Measurements from ENCODE around the gene ZSCAN20. TPM values are rescaled to one million over a fixed set of nuclear protein-coding genes. Genes with fewer than 3 reads are reported as not detected.
A peak's percentile ranks its signal among the peaks of the same experiment; 100 is the strongest.

Gene ZSCAN20
- total RNA-seq, 4 donors from 2014 or later = 2.1 to 6.1 (median 4.0) TPM

- Histone ChIP-seq H3K9me3 (no peaks in the 10 kb centered on the region), H3K27me3 (no peaks in the 10 kb centered on the region), H3K4me1 (peaks cover 4 to 23% (median 5%) of the 10 kb centered on the region in 3 donors), H3K36me3 (no peaks in the 10 kb centered on the region), H3K4me3 (no peak overlapping the region), H3K27ac (no peak overlapping the region)
- intact Hi-C loops (cut with DNase I) = no loop called here
- TF ChIP-seq, protein P1, sequence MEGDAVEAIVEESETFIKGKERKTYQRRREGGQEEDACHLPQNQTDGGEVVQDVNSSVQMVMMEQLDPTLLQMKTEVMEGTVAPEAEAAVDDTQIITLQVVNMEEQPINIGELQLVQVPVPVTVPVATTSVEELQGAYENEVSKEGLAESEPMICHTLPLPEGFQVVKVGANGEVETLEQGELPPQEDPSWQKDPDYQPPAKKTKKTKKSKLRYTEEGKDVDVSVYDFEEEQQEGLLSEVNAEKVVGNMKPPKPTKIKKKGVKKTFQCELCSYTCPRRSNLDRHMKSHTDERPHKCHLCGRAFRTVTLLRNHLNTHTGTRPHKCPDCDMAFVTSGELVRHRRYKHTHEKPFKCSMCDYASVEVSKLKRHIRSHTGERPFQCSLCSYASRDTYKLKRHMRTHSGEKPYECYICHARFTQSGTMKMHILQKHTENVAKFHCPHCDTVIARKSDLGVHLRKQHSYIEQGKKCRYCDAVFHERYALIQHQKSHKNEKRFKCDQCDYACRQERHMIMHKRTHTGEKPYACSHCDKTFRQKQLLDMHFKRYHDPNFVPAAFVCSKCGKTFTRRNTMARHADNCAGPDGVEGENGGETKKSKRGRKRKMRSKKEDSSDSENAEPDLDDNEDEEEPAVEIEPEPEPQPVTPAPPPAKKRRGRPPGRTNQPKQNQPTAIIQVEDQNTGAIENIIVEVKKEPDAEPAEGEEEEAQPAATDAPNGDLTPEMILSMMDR (IDR thresholded peaks at IDR 0.05) = no peak
- no peak for TF ChIP-seq POLR2A (IDR thresholded peaks at IDR 0.05)
- no peak for DNase-seq
- WGBS, 2 donors = 60 to 80% methylated on average over 1 of the region's 6 CpGs
These were observed 28.7 kb upstream of the ZSCAN20 start for GRCh38 chr1:33443705-33444180.

DNA sequence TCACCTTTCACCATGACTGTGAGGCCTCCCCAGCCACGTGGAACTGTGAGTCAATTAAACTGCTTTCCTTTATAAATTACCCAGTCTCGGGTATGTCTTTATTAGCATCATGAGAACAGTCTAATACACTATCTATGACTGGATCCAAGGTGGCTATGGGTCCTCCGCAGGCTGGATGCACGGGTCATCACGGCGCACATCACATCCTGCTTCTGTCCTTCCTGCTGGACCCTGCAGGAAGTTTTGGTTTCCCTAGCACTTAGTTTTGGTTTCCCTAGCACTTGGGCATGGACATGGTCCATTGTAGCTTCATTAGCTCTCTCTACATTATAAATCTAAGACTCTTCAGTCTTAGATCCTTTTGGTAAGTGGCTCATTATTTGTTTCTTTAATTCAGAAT is 27.3 kb upstream of the ZSCAN20 start:
- WGBS, 2 donors = 69 to 79% methylated on average over 6 of the region's 6 CpGs
- TF ChIP-seq, protein P1 (IDR thresholded peaks at IDR 0.05) = no peak
- TF ChIP-seq POLR2A (IDR thresholded peaks at IDR 0.05) = no peak
- H3K27ac ChIP-seq = no peak overlapping the region
- no peak overlapping the region for H3K4me3 ChIP-seq
- intact Hi-C loops (cut with DNase I) = no loop called here
- H3K9me3 ChIP-seq = no peaks in the 10 kb centered on the region
- no peaks in the 10 kb centered on the region for H3K27me3 ChIP-seq
- H3K36me3 ChIP-seq = no peaks in the 10 kb centered on the region
- peaks cover 0 to 11% (median 4%) of the 10 kb centered on the region in 3 donors for H3K4me1 ChIP-seq
- no peak for DNase-seq

GRCh38 chr1:33446590-33446989 is 25.9 kb upstream of the ZSCAN20 start:
- Histone ChIP-seq H3K36me3 (no peaks in the 10 kb centered on the region), H3K27ac (no peak overlapping the region), H3K27me3 (no peaks in the 10 kb centered on the region), H3K9me3 (no peaks in the 10 kb centered on the region), H3K4me1 (no peaks in the 10 kb centered on the region), H3K4me3 (no peak overlapping the region)
- 62 to 81% methylated on average over 2 to 3 of the region's 3 CpGs for WGBS, 2 donors
- no peak for DNase-seq
- intact Hi-C loops (cut with DNase I) = no loop called here
- TF ChIP-seq, protein P1 (IDR thresholded peaks at IDR 0.05) = no peak
- no peak for TF ChIP-seq POLR2A (IDR thresholded peaks at IDR 0.05)

DNA sequence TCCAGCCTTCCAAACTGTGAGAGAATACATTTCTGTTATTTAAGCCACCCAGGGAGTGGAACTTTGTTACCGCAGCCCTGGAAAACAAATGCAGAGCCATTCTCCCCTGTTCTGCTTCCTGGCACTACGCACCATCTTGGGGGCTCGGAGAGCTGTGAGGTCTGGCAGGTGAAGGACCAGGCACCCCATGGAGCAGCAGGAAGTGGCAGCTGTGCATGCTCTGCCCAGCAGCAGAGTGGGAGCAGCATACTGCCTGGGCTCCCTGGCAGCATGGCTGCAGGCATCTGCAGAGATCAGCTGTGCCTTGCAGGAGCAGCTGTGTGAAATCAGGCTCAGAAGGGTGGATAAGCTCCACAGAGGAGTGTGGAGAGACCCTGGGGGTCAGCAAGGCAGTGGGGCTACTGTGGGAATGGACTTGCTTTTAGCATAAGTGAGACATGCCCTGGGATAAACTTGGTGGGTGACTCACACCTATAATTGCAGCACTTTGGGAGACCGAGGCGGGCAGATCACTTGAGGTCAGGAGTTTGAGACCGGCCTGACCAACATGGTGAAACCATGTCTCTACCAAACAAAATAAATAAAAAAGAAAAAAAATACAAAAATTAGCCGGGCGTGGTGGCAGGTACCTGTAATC is 17.7 kb upstream of the ZSCAN20 start:
- TF ChIP-seq, protein P1 (IDR thresholded peaks at IDR 0.05) = no peak
- TF ChIP-seq POLR2A (IDR thresholded peaks at IDR 0.05) = no peak

DNA sequence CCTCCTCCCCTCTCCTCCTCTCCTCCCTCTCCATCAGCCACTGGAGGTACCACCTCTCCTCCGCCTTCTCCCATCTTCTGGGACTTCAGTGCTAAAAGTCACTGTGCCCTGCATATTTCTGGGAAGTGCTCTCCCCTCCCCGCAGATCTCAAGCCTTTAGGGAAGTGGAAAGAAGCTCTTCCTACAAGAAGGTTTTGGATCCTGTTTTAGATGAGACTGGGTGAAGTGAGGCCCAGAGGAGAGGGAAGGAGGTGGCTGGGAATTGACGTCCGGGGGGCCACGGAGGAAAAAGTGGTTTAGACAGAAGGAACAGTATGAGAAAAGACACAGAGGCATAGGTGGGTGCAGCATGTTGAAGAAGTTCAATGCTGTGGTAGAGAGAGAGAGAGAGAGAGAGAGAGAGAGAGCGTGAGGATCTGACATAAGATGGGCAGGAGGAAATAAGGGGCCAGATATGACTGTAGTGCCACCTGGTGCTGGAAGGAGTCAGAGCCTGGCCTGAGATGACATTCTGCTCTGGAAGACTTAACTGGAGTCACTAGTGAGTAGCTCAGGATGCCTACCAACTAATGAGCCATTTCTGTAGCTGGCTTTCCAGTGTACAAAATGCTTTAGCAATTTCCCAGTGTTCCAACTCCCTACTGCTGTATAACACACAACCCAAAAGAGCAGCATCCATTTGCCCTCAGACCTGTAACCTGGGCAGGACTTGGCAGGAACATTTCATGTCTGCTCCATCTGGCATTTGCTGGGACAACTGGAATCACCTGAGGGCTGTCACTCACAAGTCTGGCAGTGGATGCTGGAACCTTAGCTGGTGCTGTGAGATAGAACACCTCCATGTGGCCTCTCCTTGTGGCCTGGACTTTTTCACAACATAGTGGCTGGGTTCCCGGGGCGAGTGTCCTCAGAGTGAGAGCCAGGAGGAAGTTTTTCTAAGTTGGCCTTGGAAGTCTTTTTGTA is 16.6 kb upstream of the ZSCAN20 start:
- intact Hi-C loops (cut with DNase I) = no loop called here
- WGBS, 2 donors = 44 to 48% methylated on average over 6 to 7 of the region's 8 CpGs
- no peak for DNase-seq
- H3K36me3 ChIP-seq = no peaks in the 10 kb centered on the region
- H3K27me3 ChIP-seq = no peaks in the 10 kb centered on the region
- H3K27ac ChIP-seq = peak overlapping the region in 3 of 4 donors; percentile 6 to 40 (median 30)
- no peaks in the 10 kb centered on the region for H3K9me3 ChIP-seq
- H3K4me1 ChIP-seq = peaks cover 0 to 38% (median 18%) of the 10 kb centered on the region in 3 donors
- no peak overlapping the region for H3K4me3 ChIP-seq
- TF ChIP-seq, protein P1 (IDR thresholded peaks at IDR 0.05) = peak; percentile 38 to 75 (median 51)
- TF ChIP-seq POLR2A (IDR thresholded peaks at IDR 0.05) = no peak

More for the DNA sequence above, 17.7 kb upstream of the ZSCAN20 start:
- Histone ChIP-seq H3K4me3 (no peak overlapping the region), H3K27ac (no peak overlapping the region), H3K36me3 (no peaks in the 10 kb centered on the region), H3K4me1 (peaks cover 0 to 28% (median 8%) of the 10 kb centered on the region in 3 donors), H3K27me3 (no peaks in the 10 kb centered on the region), H3K9me3 (no peaks in the 10 kb centered on the region)
- intact Hi-C loops (cut with DNase I) = no loop called here
- no peak for DNase-seq
- 80 to 89% methylated on average over 5 to 8 of the region's 8 CpGs for WGBS, 2 donors
